HG03095 (cell line): ENCODE results near the gene PDE3B.
A peak's percentile ranks its signal among the peaks of the same experiment; 100 is the strongest.
"Not testable (repeated sequence)": the region's sequence is repeated elsewhere in the genome, so short reads cannot be mapped to it uniquely, and the experiment has no call there.

Source experiments
- ATAC-seq: cut with Tn5 transposase; IDR thresholded peaks from one replicate; pipeline ENCODE4 v1.9.1; 2021; ENCODE audit warnings: moderate library complexity; ENCODE audit not compliant: unreplicated experiment

Gene PDE3B

GRCh38 chr11:14741195-14741594, 97.6 kb downstream of the PDE3B start:
- no peak for ATAC-seq

- ATAC-seq, result no peak
Measured at GRCh38 chr11:14742849-14743559, 99.4 kb downstream of the PDE3B start.

DNA sequence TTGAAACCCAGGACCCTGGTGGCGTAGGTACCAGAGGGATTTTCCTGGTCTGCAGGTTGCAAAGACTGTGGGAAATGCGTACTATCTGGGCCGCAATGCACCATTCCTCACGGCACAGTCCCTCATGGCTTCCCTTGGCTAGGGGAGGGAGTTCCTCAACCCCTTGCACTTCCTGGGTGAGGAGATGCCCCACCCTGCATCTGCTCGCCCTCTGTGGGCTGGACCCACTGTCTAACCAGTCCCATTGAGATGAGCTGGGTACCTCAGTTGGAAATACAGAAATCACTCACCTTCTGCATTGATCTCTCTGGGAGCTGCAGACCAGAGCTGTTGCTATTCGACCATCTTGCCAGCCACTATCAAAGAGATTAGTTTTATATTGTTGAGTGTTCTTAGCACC, 100.1 kb downstream of the PDE3B start:
- not testable (repeated sequence) for ATAC-seq

GRCh38 chr11:14746857-14747395, 103.3 kb downstream of the PDE3B start:
- no peak for ATAC-seq

- ATAC-seq, result no peak
Measured at GRCh38 chr11:14748090-14748489, 104.5 kb downstream of the PDE3B start.

- ATAC-seq, result no peak
Measured at GRCh38 chr11:14750911-14751310, 107.3 kb downstream of the PDE3B start.

GRCh38 chr11:14751975-14752407, 108.4 kb downstream of the PDE3B start:
- ATAC-seq, result no peak

DNA sequence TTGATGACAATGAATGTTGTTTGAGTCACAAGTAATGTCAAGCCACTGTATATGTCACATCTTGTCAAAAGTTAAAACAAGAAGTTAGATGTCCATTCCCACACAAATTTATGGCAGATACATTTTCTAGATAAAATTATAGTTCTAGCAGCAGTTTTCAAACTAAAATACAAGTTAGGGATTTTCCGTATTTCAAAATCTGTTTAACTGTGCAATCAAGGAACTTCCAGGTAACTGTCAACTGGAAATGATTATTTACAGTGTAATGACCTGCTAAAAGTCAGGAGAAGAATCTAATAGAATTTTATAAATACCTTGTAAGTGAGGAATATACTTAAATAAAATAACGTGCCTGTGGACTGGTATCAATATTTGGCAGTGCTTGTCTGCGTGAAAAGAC, 111.5 kb downstream of the PDE3B start:
- ATAC-seq, result no peak

- ATAC-seq, result no peak
Measured at GRCh38 chr11:14756349-14756748, 112.7 kb downstream of the PDE3B start.

DNA sequence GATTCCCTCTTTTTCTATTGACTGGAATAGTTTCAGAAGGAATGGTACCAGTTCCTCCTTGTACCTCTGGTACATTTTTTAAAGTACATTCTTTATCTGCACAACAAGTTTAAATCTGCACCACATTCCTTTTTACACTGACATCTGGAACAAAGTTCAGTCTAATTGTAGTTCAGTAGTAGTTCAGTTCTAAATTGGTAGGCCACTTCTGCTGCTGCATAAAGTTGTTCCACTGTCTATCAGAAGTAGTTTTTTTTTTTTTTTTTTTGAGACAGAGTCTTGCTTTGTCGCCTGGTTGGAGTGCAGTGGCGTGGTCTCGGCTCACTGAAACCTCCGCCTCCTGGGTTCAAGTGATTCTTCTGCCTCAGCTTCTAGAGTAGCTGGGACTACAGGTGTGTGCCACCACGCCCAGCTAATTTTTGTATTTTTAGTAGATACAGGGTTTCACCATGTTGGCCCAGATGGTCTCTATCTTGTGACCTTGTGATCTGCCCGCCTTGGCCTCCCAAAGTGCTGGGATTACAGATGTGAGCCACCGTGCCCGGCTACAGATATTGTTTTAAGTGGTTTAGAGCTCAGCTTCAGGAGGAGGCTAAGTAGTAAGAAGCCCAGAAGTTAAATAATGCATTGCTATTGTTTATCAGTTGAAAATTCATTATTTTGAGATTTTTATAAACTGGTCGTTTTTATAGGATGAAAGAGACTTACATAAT, 115.9 kb downstream of the PDE3B start:
- not testable (repeated sequence) for ATAC-seq

GRCh38 chr11:14764179-14764578, 120.6 kb downstream of the PDE3B start:
- no peak for ATAC-seq

- ATAC-seq, result peak; percentile 87
Measured at GRCh38 chr11:14764579-14765527, 121.2 kb downstream of the PDE3B start.

- ATAC-seq, result no peak
Measured at GRCh38 chr11:14766585-14766984, 123.0 kb downstream of the PDE3B start.

DNA sequence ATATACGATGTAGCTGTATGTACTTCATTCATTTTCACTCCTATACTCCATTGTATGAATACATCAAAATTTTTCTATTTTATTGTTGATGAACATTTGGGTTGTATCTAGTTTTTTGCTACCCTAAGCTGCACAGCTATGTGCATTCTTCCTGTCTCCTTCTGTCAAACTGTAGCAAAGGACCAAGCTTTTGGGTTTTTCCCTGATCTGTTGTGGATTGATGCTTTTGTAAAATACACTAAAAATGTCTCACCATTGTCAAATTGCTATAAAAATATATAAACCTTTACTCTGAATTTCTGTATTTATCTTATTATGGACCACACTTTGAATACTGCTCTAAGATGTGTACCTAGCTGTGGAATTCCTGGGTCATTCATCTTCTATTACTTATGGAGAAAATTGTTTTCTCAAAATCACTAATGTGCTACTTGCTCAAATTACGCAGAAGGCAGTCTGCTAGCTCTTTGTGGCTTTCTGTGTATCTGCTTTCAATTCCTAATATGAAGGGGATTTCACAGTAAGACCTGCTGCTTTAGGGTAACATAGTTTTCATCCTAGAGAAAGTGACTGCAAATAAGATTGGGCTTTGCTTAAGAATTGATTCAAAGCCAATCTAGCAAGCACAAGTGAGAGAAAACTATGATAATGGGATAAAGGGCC, 125.1 kb downstream of the PDE3B start:
- ATAC-seq, result peak; percentile 50

DNA sequence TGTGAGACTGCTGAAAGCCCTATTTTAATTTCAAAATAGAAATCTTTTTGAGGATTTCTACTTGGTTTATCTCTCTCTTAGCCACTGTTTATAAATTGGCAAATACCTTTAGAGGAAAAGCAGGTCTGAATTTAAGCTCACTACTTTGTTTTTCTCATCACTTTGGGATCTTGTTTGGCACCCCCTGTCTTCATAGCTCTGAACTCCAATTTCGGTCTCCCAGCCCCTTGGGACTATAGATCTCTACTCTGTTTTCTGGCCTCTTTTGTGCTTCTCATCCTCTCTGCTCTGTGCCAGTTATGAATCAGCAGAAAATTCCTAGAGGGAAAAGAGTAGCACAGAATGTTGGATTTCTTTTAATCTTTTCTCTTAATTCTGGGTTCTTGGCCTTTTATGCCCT, 130.2 kb downstream of the PDE3B start:
- no peak for ATAC-seq

DNA sequence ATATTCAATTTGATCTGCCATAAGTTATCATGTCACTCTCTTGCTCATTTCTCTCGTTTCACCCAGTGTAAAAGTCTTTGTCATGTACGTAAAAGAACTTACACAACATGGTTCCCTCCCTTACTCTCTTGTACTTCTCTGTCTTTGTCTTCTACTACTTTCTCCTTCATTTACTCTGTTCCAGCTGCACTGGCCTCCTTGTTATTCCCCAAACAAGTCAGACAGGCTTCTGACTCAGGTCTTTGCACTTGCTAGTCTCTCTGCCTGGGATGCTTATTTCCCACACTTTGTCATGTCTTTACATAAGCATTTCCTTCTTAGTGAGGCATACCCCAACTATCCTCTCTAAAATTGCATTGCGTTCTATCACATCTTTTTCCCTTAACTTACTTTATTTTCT, 131.1 kb downstream of the PDE3B start:
- no peak for ATAC-seq

- ATAC-seq, result no peak
Measured at GRCh38 chr11:14775897-14776296, 132.3 kb downstream of the PDE3B start.

GRCh38 chr11:14778460-14778859, 134.9 kb downstream of the PDE3B start:
- not testable (repeated sequence) for ATAC-seq

DNA sequence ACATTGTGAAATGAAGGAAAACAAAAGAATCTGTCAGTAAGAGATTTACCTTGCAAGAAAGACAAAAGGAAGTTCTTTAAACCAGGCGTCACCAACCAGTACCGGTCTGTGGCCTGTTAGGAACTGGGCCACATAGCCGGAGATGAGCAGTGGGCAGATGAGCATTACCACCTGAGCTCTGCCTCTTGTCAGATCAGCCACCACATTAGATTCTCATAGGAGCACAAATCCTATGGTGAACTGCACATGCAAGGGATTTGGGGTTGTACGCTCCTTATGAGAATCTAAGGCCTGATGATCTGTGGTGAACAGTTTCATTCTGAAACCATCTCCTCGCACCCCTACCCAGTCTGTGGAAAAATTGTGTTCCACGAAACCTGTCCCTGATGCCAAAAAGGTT, 140.2 kb downstream of the PDE3B start:
- ATAC-seq, result no peak

DNA sequence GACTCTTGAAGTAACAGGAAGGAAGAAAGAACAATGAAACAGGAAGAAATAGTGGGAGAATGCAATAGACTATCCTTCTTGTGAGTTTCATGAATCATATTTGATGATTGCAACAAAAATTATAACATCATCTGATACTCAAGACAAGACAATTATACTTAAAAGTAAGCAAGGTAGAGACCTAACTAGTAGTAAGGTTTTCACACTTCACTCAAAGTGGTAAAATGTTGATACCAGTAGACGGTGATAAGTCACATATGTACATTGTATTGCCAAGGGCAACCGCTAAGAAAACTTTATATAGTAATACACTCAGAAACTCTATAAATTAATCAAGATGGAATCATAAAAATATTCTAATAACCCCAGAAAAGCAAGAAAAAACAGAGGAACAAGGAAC, 140.6 kb downstream of the PDE3B start:
- no peak for ATAC-seq
